Progenitor cell of endocrine pancreas (in vitro differentiated cells): ENCODE measurements around the gene GNAS. TPM values are rescaled to one million over a fixed set of nuclear protein-coding genes. Genes with fewer than 3 reads are reported as not detected.
"Not testable (repeated sequence)": the region's sequence is repeated elsewhere in the genome, so short reads cannot be mapped to it uniquely, and the experiment has no call there.

Source experiments
- DNase-seq: peaks from one replicate; pipeline ENCODE4 v3.0.0; 2021; ENCODE audit warnings: low spot score; ENCODE audit not compliant: unreplicated experiment
- H3K27ac Mint-ChIP-seq: 2 replicates; pipeline ENCODE4 v1.8.0; 2021; ENCODE audit warnings: mild to moderate bottlenecking, moderate library complexity, mixed read lengths
- H3K27me3 Mint-ChIP-seq: 2 replicates; pipeline ENCODE4 v1.8.0; 2021; ENCODE audit warnings: mixed read lengths
- H3K36me3 Mint-ChIP-seq: 2 replicates; pipeline ENCODE4 v1.8.0; 2022; ENCODE audit warnings: mixed read lengths; ENCODE audit not compliant: insufficient read depth
- H3K4me1 Mint-ChIP-seq: 2 replicates; pipeline ENCODE4 v1.8.0; 2021; ENCODE audit warnings: low read depth, mixed read lengths
- H3K4me3 Mint-ChIP-seq: 2 replicates; pipeline ENCODE4 v1.8.0; 2021; ENCODE audit warnings: low read depth, mild to moderate bottlenecking, moderate library complexity, mixed read lengths
- H3K9me3 Mint-ChIP-seq: 2 replicates; pipeline ENCODE4 v1.8.0; 2021; ENCODE audit warnings: low read depth, mixed read lengths
- total RNA-seq: library from RNA; stranded (reverse); gene quantifications from 2 replicates; pipeline ENCODE4 v1.2.1, GENCODE V29; 2021
- TF ChIP-seq, protein P1 (sequence below): fragments of 200-600 bp; sonication (generic); IDR thresholded peaks from one replicate; pipeline ENCODE4 v1.5.0; 2021; ENCODE audit warnings: antibody characterized with exemption, mild to moderate bottlenecking; ENCODE audit not compliant: unreplicated experiment

GNAS gene
- total RNA-seq, 1 donor from 2014 or later, result 1,570 TPM

DNA sequence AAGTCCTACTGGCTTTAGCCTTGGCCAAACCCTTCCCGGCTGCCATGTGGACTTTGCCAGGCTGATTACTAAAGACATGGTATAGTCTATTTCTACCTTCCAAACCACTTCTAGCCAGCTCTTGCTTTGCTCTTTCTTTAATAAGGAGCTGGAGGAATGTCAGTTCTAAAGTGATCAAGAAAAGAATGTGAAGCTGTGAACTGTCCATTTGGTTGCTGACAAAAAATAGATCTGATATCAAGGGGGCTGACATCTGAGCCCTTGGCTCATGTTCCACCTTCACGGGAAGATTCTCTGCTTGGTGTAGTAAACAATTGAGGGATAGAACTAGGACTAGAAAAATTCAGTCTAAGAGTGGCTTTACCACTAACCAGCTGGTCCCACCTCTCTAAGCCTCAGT is 24.4 kb upstream of the GNAS start:
- DNase-seq, result no peak
- H3K27ac Mint-ChIP-seq, result no peak overlapping the region
- TF ChIP-seq, protein P1, sequence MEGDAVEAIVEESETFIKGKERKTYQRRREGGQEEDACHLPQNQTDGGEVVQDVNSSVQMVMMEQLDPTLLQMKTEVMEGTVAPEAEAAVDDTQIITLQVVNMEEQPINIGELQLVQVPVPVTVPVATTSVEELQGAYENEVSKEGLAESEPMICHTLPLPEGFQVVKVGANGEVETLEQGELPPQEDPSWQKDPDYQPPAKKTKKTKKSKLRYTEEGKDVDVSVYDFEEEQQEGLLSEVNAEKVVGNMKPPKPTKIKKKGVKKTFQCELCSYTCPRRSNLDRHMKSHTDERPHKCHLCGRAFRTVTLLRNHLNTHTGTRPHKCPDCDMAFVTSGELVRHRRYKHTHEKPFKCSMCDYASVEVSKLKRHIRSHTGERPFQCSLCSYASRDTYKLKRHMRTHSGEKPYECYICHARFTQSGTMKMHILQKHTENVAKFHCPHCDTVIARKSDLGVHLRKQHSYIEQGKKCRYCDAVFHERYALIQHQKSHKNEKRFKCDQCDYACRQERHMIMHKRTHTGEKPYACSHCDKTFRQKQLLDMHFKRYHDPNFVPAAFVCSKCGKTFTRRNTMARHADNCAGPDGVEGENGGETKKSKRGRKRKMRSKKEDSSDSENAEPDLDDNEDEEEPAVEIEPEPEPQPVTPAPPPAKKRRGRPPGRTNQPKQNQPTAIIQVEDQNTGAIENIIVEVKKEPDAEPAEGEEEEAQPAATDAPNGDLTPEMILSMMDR, result no peak

DNA sequence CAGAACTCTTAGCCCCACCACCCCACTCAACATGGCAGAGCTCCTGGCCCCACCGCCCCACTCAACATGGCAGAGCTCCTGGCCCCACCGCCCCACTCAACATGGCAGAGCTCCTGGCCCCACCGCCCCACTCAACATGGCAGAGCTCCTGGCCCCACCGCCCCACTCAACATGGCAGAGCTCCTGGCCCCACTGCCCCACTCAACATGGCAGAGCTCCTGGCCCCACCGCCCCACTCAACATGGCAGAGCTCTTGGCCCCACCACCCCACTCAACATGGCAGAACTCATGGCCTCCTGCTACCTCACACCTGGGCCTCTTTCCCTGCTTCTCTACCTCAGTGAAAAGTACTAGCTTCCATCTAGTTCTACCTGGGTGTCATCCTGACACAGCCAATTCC is 23.7 kb upstream of the GNAS start:
- not testable (repeated sequence) for H3K36me3 Mint-ChIP-seq, DNase-seq, H3K4me1 Mint-ChIP-seq, H3K27me3 Mint-ChIP-seq, H3K27ac Mint-ChIP-seq, H3K4me3 Mint-ChIP-seq, H3K9me3 Mint-ChIP-seq

More for the DNA sequence above, 24.4 kb upstream of the GNAS start:
- Mint-ChIP-seq H3K4me3 (no peak overlapping the region), H3K4me1 (no peaks in the 10 kb centered on the region), H3K36me3 (peaks cover 3% of the 10 kb centered on the region), H3K9me3 (no peaks in the 10 kb centered on the region), H3K27me3 (no peaks in the 10 kb centered on the region)

DNA sequence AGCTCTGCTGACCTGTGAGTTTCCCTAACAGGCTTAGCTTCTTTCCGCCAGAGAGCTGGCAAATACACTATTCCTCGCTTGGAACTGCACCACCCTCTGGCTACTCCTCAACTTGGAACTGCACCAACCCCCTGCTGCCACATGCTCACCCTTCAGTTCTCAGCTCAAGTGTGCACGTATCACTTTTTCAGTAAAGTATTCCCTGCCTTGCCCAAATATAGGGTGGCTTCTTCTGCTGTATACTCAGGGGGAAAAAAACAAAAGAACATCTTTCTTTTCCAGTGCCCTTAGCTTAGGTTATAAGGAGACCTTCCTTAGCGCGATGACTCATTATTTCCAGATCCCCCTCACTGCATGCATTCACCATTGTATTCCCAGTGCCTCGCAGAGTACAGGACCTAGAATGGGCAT is 23.0 kb upstream of the GNAS start:
- Mint-ChIP-seq H3K4me1 (no peaks in the 10 kb centered on the region), H3K27me3 (peaks cover 6% of the 10 kb centered on the region), H3K36me3 (peaks cover 3% of the 10 kb centered on the region), H3K9me3 (no peaks in the 10 kb centered on the region), H3K4me3 (no peak overlapping the region), H3K27ac (no peak overlapping the region)
- TF ChIP-seq, protein P1, result no peak
- no peak for DNase-seq

DNA sequence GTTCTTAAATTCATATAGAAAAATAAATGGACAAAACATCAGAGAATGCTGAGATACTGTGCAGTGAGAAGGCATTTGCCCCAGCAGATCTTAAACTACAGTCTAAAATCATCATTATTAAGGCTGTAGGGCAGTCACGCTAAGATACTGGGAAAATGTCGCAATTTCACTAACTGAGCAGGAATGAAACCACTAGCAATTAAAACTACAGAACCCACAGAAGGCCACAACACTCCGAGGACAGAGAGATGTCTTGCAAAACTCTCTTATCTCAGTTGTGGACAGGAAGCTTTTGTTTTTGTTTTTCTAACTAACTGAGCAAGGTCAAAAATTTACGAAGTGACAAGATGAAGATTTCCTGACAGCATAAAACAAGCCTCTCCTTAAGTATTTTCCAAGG is 20.1 kb upstream of the GNAS start:
- no peak overlapping the region for H3K27ac Mint-ChIP-seq
- H3K27me3 Mint-ChIP-seq, result peaks cover 8% of the 10 kb centered on the region
- no peaks in the 10 kb centered on the region for H3K9me3 Mint-ChIP-seq
- no peak for DNase-seq
- no peak overlapping the region for H3K4me3 Mint-ChIP-seq
- TF ChIP-seq, protein P1, result no peak
- H3K36me3 Mint-ChIP-seq, result peaks cover 3% of the 10 kb centered on the region
- H3K4me1 Mint-ChIP-seq, result no peaks in the 10 kb centered on the region

DNA sequence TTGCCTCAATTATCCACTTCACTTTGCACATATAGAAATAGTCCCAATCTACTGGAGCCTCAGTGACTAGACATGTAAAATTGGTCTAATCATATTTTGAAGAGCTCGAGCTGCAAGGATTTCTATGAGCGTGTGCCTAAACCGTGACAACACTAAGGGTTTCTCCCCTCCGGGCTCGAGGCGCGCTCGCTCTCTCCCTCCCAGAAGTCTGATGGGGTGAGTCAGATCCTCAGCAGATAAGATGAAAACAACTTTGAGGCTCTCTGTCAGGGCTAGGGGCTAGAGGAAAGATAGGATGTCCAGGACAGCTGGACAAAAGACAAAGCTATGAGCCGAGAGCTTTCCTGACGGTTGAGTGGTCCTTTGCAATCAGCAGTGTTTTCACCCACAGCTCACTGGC is 18.6 kb upstream of the GNAS start:
- Mint-ChIP-seq H3K4me1 (no peaks in the 10 kb centered on the region), H3K36me3 (peaks cover 1% of the 10 kb centered on the region), H3K4me3 (no peak overlapping the region), H3K9me3 (no peaks in the 10 kb centered on the region), H3K27ac (no peak overlapping the region), H3K27me3 (peaks cover 17% of the 10 kb centered on the region)
- no peak for DNase-seq
- TF ChIP-seq, protein P1, result no peak

DNA sequence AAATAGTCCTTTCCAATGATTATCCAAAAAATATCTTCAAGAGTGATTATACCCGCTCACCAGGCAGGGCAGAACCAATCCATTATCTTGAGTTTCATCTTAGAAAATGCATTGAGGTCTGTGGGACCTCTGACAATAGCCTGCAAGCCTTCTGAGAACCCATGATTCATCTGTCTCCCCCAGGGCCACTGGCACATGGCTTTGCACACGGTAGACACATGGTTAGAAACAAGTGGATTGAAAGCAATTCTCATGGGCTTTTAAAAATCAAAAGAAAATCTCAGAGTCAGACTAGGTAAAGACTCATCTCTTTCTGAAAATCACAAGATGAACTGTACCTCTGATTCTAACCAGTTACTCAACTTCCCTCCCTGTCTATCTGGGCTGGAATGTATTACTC is 17.3 kb upstream of the GNAS start:
- no peak for DNase-seq
- Mint-ChIP-seq H3K9me3 (no peaks in the 10 kb centered on the region), H3K4me3 (no peak overlapping the region), H3K27me3 (peaks cover 28% of the 10 kb centered on the region), H3K4me1 (peaks cover 4% of the 10 kb centered on the region), H3K27ac (no peak overlapping the region), H3K36me3 (peaks cover 3% of the 10 kb centered on the region)
- TF ChIP-seq, protein P1, result no peak
